ENCODE measurements around the gene CDADC1. TPM values are rescaled to one million over a fixed set of nuclear protein-coding genes. Genes with fewer than 3 reads are reported as not detected.

CDADC1 gene
- total RNA-seq, 4 donors from 2014 or later: 1.1 to 4.0 (median 2.8) TPM

DNA sequence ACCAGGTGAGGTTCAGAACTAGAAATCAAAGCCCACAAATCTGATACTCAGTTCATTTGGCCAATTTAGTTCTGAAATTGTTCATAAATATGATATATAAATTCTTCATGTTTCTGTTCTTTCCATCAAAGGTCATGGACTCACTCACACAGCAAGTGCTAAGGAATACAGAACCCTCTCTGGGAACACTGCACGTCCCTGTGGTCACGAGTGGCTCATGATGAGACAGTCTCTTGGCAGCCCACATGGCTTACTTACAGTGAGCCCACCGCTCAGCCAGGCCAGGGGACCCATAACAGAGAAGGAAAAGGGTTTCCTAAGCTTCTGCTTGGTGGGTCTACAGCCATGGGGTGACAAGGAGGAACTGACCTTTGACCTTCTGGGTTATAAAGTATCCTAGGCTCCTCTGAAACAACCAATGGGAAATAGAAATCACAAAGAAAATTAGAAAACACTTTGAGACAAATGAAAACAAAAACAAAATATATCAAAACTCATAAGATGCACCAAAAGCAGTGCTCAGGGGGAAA lies 67.4 kb downstream of the CDADC1 start:
- TF ChIP-seq, protein P1, sequence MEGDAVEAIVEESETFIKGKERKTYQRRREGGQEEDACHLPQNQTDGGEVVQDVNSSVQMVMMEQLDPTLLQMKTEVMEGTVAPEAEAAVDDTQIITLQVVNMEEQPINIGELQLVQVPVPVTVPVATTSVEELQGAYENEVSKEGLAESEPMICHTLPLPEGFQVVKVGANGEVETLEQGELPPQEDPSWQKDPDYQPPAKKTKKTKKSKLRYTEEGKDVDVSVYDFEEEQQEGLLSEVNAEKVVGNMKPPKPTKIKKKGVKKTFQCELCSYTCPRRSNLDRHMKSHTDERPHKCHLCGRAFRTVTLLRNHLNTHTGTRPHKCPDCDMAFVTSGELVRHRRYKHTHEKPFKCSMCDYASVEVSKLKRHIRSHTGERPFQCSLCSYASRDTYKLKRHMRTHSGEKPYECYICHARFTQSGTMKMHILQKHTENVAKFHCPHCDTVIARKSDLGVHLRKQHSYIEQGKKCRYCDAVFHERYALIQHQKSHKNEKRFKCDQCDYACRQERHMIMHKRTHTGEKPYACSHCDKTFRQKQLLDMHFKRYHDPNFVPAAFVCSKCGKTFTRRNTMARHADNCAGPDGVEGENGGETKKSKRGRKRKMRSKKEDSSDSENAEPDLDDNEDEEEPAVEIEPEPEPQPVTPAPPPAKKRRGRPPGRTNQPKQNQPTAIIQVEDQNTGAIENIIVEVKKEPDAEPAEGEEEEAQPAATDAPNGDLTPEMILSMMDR (IDR thresholded peaks at IDR 0.05): no peak
- TF ChIP-seq POLR2A (IDR thresholded peaks at IDR 0.05): no peak
- no peak for DNase-seq
- Histone ChIP-seq H3K27ac (peak overlapping the region; percentile 46 to 90 (median 80)), H3K27me3 (no peaks in the 10 kb centered on the region), H3K4me3 (no peak overlapping the region), H3K4me1 (peaks cover 0 to 25% (median 9%) of the 10 kb centered on the region in 3 donors), H3K9me3 (no peaks in the 10 kb centered on the region), H3K36me3 (peaks cover 0 to 30% (median 0%) of the 10 kb centered on the region in 3 donors)
- 96 to 100% methylated on average over 1 to 3 of the region's 3 CpGs for WGBS, 2 donors
- intact Hi-C loops (cut with DNase I): no loop called here

DNA sequence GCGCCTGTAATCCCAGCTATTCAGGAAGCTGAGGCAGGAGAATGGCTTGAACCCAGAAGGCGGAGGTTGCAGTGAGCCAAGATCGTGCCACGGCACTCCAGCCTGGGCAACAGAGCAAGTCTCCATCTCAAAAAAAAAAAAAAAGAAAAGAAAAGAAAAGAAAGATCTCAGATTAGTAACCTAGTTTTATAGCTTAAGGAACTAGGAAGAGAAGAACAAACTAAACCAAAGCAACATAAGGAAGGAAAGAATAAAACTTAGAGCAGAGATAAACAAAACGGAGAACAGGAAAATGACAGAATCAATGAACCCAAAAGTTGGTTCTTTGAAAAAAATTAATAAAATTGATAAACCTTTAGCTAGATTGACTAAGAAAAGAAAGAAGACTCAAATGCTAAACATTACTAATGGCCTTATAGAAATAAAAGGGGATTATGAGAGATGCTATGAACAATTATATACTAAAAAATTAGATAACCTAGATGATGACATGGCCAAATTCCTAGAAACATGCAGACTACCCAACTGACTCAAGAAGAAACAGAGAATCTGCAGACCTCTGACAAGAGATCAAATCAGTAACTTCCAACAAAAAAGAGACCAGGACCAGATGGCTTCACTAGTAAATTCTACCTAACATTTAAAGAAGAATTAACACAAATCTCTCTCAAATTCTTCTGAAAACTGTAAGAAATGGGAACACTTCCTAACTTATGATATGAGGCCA lies 68.2 kb downstream of the CDADC1 start:
- TF ChIP-seq, protein P1 (IDR thresholded peaks at IDR 0.05): no peak
- TF ChIP-seq POLR2A (IDR thresholded peaks at IDR 0.05): no peak

DNA sequence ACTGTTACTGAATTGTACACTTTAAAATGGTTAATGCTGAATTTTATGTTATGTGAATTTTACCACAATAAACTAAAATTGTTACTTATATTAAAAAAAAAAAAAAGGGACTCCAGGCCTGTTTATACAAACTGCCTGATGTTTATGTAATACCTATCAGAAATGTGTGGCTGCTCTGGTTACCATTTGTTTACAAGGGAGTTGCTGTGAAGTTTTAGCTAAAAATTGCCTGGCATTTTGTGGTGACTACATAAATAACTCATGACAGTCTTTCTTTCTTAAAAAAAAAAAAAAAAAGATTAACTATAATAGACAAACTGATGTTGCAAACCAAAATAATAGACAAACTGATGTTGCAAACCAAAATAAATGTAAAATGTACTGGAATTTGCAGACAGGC lies 71.8 kb downstream of the CDADC1 start:
- peak overlapping the region in 3 of 4 donors; percentile 11 to 64 (median 53) for H3K27ac ChIP-seq
- H3K4me3 ChIP-seq: no peak overlapping the region
- TF ChIP-seq, protein P1 (IDR thresholded peaks at IDR 0.05): no peak
- TF ChIP-seq POLR2A (IDR thresholded peaks at IDR 0.05): no peak
- no peak for DNase-seq
- no peaks in the 10 kb centered on the region for H3K9me3 ChIP-seq
- no peaks in the 10 kb centered on the region for H3K27me3 ChIP-seq
- H3K4me1 ChIP-seq: peaks cover 0 to 12% (median 0%) of the 10 kb centered on the region in 3 donors
- H3K36me3 ChIP-seq: peaks cover 0 to 30% (median 0%) of the 10 kb centered on the region in 3 donors
- intact Hi-C loops (cut with DNase I): no loop called here

More for the DNA sequence above, 68.2 kb downstream of the CDADC1 start:
- Histone ChIP-seq H3K36me3 (peaks cover 0 to 22% (median 0%) of the 10 kb centered on the region in 3 donors), H3K4me3 (no peak overlapping the region), H3K27me3 (no peaks in the 10 kb centered on the region), H3K27ac (no peak overlapping the region), H3K9me3 (no peaks in the 10 kb centered on the region), H3K4me1 (peaks cover 0 to 24% (median 9%) of the 10 kb centered on the region in 3 donors)
- intact Hi-C loops (cut with DNase I): no loop called here
- DNase-seq: no peak
- 85 to 96% methylated on average over 5 of the region's 5 CpGs for WGBS, 2 donors

DNA sequence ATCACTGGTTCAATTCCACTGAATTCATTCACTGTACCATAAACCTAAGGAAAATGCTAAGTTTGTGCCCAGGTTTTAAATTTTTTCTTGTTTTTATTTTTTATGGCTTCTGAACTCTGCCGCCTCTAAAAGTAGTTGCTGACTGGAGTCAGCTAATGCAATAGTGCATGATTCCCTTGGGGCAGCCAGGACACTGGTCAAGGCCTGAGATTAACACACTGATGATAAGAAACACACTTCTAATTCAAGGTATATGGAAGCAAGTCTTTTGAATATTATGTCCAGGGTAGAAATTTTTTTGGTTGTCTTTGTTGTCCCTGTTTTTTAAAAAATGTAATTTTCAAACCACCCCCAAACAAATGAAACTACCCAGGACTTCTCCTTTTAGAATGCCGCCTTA lies 72.2 kb downstream of the CDADC1 start:
- WGBS, 2 donors: 76 to 81% methylated on average over 2 of the region's 2 CpGs
- Histone ChIP-seq H3K4me1 (peaks cover 0 to 8% (median 0%) of the 10 kb centered on the region in 3 donors), H3K27ac (peak overlapping the region in 2 of 4 donors; percentile 11 to 21), H3K36me3 (peaks cover 0 to 31% (median 0%) of the 10 kb centered on the region in 3 donors), H3K4me3 (no peak overlapping the region), H3K9me3 (no peaks in the 10 kb centered on the region), H3K27me3 (no peaks in the 10 kb centered on the region)
- TF ChIP-seq POLR2A (IDR thresholded peaks at IDR 0.05): no peak
- TF ChIP-seq, protein P1 (IDR thresholded peaks at IDR 0.05): no peak
- DNase-seq: no peak
- intact Hi-C loops (cut with DNase I): no loop called here

DNA sequence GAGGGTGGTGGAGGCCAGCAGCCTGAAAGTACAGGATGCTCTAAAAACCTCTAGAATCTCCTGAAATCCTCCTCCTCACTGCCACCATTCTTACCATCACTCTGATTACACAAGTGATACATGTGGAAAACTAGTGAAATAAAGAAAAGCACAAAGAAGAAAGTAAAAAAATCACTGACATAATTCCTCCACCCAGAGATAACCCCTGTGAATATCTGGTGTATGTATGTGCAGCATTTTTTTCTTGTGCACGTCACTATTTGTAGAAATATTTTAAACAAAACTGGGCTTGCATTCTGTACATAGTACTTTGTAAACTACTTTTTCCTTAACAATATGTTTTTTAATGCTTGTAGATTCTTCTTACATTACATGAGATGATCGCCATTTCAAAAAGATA lies 73.2 kb downstream of the CDADC1 start:
- no peak overlapping the region for H3K4me3 ChIP-seq
- peak overlapping the region in 2 of 4 donors; percentile 21 to 34 for H3K27ac ChIP-seq
- no peak for TF ChIP-seq POLR2A (IDR thresholded peaks at IDR 0.05)
- TF ChIP-seq, protein P1 (IDR thresholded peaks at IDR 0.05): no peak
- no peaks in the 10 kb centered on the region for H3K27me3 ChIP-seq
- DNase-seq: no peak
- H3K4me1 ChIP-seq: peaks cover 0 to 5% (median 0%) of the 10 kb centered on the region in 3 donors
- intact Hi-C loops (cut with DNase I): no loop called here
- peaks cover 0 to 35% (median 0%) of the 10 kb centered on the region in 3 donors for H3K36me3 ChIP-seq
- no peaks in the 10 kb centered on the region for H3K9me3 ChIP-seq
- 79 to 84% methylated on average over 2 of the region's 2 CpGs for WGBS, 2 donors

All from esophagus squamous epithelium (tissue), 5 donors.